Endothelial cell of umbilical vein (primary cell): ENCODE data around the gene LRRC3C.

Experiments
- EZH2 ChIP-seq: IDR thresholded peaks from 2 replicates; pipeline ENCODE4 v1.6.1; 2012; ENCODE audit warnings: borderline replicate concordance, low read depth, mild to moderate bottlenecking, moderate library complexity, low read length, inconsistent platforms; ENCODE audit not compliant: severe bottlenecking
- FOS ChIP-seq: IDR thresholded peaks from 2 replicates; pipeline ENCODE4 v1.6.1; 2011; ENCODE audit warnings: mild to moderate bottlenecking, low read length, moderate library complexity, borderline replicate concordance; ENCODE audit not compliant: insufficient read depth
- JUN ChIP-seq: IDR thresholded peaks from 2 replicates; pipeline ENCODE4 v1.6.1; 2011; ENCODE audit warnings: borderline replicate concordance, low read depth; ENCODE audit not compliant: insufficient read length, insufficient read depth
- MYC ChIP-seq: IDR thresholded peaks from one replicate; pipeline ENCODE4 v1.6.1; 2011; ENCODE audit warnings: mild to moderate bottlenecking, low read depth, low read length
- POLR2A ChIP-seq: IDR thresholded peaks from 2 replicates; pipeline ENCODE4 v1.6.1; 2012; ENCODE audit warnings: low read depth, mild to moderate bottlenecking, control low read depth, low read length
- POLR2AphosphoS5 ChIP-seq: IDR thresholded peaks from 2 replicates; pipeline ENCODE4 v1.6.1; 2012; ENCODE audit warnings: low read depth, mild to moderate bottlenecking, control low read depth, low read length, moderate library complexity; ENCODE audit not compliant: insufficient read depth
- TF ChIP-seq, protein P1 (sequence below), 2 donors: IDR thresholded peaks; 1 replicate in 1 of 2; 2 replicates in 1 of 2; pipeline ENCODE4 v1.5.1; 2011; ENCODE audit warnings: low read length in 2 of 2, mild to moderate bottlenecking in 2 of 2, moderate library complexity in 2 of 2, control low read depth in 1 of 2, inconsistent platforms in 1 of 2, low read depth in 1 of 2; ENCODE audit not compliant: insufficient read depth in 1 of 2; ENCODE audit errors: extremely low read depth in 1 of 2
- TF ChIP-seq, protein P2 (sequence below): IDR thresholded peaks from 2 replicates; pipeline ENCODE4 v1.6.1; 2011; ENCODE audit not compliant: insufficient read depth, insufficient read length

DNA sequence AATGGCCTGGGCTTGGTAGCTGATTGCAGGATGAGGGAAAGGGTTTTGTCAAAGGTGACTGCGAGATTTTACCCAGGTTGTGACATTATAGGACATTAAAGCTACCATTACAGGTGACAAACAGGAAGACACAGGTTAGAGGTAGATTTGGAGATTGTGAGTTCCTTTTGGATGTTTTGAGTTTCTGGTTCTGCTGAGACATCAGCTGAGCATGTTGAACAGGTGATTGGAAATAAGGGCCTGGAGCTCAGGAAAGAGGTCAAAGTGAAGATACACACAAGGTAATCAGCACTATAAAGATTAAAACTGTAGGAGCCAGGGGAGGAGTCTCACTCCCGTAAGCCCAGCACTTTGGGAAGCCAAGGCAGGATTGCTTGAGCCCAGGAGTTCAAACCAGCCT is 41.2 kb downstream of the LRRC3C start:
- TF ChIP-seq MYC (no peak), FOS (no peak), POLR2A (no peak), EZH2 (no peak), POLR2AphosphoS5 (no peak), JUN (no peak)
- TF ChIP-seq, protein P1, sequence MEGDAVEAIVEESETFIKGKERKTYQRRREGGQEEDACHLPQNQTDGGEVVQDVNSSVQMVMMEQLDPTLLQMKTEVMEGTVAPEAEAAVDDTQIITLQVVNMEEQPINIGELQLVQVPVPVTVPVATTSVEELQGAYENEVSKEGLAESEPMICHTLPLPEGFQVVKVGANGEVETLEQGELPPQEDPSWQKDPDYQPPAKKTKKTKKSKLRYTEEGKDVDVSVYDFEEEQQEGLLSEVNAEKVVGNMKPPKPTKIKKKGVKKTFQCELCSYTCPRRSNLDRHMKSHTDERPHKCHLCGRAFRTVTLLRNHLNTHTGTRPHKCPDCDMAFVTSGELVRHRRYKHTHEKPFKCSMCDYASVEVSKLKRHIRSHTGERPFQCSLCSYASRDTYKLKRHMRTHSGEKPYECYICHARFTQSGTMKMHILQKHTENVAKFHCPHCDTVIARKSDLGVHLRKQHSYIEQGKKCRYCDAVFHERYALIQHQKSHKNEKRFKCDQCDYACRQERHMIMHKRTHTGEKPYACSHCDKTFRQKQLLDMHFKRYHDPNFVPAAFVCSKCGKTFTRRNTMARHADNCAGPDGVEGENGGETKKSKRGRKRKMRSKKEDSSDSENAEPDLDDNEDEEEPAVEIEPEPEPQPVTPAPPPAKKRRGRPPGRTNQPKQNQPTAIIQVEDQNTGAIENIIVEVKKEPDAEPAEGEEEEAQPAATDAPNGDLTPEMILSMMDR (IDR thresholded peaks at IDR 0.05; ENCODE audit: extremely low read depth in 1 of 2, insufficient read depth in 1 of 2, low read depth in 1 of 2, low read length in 2 of 2), result no peak
- TF ChIP-seq, protein P2, sequence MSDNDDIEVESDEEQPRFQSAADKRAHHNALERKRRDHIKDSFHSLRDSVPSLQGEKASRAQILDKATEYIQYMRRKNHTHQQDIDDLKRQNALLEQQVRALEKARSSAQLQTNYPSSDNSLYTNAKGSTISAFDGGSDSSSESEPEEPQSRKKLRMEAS, result no peak
